Neutrophil (primary cell): ENCODE measurements around the gene PIAS1.
"Not testable (repeated sequence)": the region's sequence is repeated elsewhere in the genome, so short reads cannot be mapped to it uniquely, and the experiment has no call there.

Experiments
- H3K27ac ChIP-seq: fragments of 200-600 bp; sonication (generic); 2 replicates; pipeline ENCODE4 v1.5.1; 2016; ENCODE audit warnings: mild to moderate bottlenecking, moderate library complexity
- H3K27me3 ChIP-seq: fragments of 200-600 bp; sonication (generic); 2 replicates; pipeline ENCODE4 v1.6.0; 2016; ENCODE audit warnings: mild to moderate bottlenecking
- H3K36me3 ChIP-seq: fragments of 200-600 bp; sonication (generic); 2 replicates; pipeline ENCODE4 v1.5.1; 2017
- H3K4me1 ChIP-seq, 2 experiments: fragments of 200-600 bp in 1 of 2; sonication (generic) in 1 of 2; 1 replicate in 1 of 2; 2 replicates in 1 of 2; pipeline versions ENCODE4 v1.5.1 to v1.6.1; 2013 to 2016; ENCODE audit warnings: low read depth in 1 of 2, low read length in 1 of 2, mild to moderate bottlenecking in 1 of 2, moderate library complexity in 1 of 2; ENCODE audit not compliant: control insufficient read depth in 1 of 2, insufficient read depth in 1 of 2
- H3K4me3 ChIP-seq, 2 experiments: fragments of 200-600 bp in 1 of 2; sonication (generic) in 1 of 2; 1 replicate in 1 of 2; 2 replicates in 1 of 2; pipeline ENCODE4 v1.5.1; 2013 to 2016; ENCODE audit warnings: low read depth in 1 of 2, low read length in 1 of 2, mild to moderate bottlenecking in 1 of 2, moderate library complexity in 1 of 2
- H3K9me3 ChIP-seq: fragments of 200-600 bp; sonication (generic); 2 replicates; pipeline ENCODE4 v1.5.1; 2016
- TF ChIP-seq, protein P1 (sequence below): fragments of 200-600 bp; sonication (generic); IDR thresholded peaks from 2 replicates; pipeline ENCODE4 v1.5.1; 2016; ENCODE audit warnings: antibody characterized with exemption

The PIAS1 gene

DNA sequence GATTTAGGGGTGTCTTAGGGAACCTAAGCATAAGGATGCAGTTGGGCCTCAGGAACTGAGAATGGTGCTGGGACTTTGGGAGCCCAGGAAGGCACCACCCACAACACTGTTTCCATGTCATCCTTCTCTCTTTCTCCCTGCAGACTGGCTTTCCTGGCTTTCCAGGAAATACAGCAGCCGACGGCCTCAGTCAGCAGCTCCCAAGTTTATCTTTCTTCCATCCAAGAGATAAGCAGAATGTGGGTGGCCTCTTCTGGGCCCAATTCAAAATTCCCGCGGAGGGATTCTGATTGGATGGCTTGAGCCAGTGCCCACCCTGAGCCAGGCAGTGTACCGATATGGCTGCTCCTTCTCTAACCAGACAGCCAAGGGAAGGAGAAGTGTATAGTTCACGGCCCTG, 179.9 kb downstream of the PIAS1 start:
- peaks cover 6 to 29% of the 10 kb centered on the region in 2 experiments for H3K4me1 ChIP-seq
- H3K9me3 ChIP-seq, result no peaks in the 10 kb centered on the region
- H3K4me3 ChIP-seq, result no peak overlapping the region
- H3K27ac ChIP-seq, result no peak overlapping the region
- H3K27me3 ChIP-seq, result no peaks in the 10 kb centered on the region
- H3K36me3 ChIP-seq, result no peaks in the 10 kb centered on the region
- TF ChIP-seq, protein P1, sequence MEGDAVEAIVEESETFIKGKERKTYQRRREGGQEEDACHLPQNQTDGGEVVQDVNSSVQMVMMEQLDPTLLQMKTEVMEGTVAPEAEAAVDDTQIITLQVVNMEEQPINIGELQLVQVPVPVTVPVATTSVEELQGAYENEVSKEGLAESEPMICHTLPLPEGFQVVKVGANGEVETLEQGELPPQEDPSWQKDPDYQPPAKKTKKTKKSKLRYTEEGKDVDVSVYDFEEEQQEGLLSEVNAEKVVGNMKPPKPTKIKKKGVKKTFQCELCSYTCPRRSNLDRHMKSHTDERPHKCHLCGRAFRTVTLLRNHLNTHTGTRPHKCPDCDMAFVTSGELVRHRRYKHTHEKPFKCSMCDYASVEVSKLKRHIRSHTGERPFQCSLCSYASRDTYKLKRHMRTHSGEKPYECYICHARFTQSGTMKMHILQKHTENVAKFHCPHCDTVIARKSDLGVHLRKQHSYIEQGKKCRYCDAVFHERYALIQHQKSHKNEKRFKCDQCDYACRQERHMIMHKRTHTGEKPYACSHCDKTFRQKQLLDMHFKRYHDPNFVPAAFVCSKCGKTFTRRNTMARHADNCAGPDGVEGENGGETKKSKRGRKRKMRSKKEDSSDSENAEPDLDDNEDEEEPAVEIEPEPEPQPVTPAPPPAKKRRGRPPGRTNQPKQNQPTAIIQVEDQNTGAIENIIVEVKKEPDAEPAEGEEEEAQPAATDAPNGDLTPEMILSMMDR, result no peak

DNA sequence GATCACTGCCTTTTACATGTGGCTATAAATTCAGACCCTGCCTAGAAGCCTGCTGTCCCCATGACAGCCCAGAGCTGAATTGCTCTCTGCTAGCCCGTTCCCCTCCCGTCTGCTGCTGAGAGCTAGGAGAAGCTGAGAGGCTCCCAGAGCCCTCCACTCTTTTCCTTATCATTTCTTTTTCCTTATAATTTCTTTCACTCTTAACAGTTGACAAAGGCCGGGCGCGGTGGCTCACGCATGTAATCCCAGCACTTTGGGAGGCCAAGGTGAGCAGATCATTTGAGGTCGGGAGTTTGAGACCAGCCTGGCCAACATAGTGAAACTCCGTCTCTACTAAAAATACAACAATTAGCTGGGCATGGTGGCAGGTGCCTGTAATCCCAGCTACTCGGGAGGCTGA, 180.4 kb downstream of the PIAS1 start:
- H3K36me3 ChIP-seq, H3K27me3 ChIP-seq, H3K4me3 ChIP-seq, H3K27ac ChIP-seq, H3K9me3 ChIP-seq: not testable (repeated sequence)
- peaks cover 6 to 27% of the 10 kb centered on the region in 2 experiments for H3K4me1 ChIP-seq

DNA sequence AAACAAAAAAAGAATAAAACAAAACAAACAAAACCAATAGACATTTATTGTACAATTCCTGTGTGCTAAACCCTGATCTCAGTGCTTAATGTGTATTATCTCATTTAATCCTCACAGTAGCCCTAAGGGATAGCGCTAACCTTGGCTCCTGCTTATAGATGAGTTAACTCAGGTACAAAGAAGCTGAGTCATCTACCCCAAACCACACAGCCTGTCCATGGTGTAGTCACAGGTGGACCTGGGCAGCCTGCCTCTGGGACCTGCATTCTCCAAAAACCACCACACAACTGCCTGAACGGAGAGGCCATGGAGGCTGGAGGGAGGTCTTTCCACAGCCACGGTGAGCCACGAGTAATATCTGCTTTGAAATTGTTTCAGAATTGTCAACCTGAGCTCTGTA, 180.9 kb downstream of the PIAS1 start:
- Histone ChIP-seq H3K4me3 (no peak overlapping the region), H3K27ac (no peak overlapping the region), H3K4me1 (peaks cover 3 to 23% of the 10 kb centered on the region in 2 experiments), H3K27me3 (no peaks in the 10 kb centered on the region), H3K36me3 (no peaks in the 10 kb centered on the region), H3K9me3 (no peaks in the 10 kb centered on the region)
- TF ChIP-seq, protein P1, result no peak

DNA sequence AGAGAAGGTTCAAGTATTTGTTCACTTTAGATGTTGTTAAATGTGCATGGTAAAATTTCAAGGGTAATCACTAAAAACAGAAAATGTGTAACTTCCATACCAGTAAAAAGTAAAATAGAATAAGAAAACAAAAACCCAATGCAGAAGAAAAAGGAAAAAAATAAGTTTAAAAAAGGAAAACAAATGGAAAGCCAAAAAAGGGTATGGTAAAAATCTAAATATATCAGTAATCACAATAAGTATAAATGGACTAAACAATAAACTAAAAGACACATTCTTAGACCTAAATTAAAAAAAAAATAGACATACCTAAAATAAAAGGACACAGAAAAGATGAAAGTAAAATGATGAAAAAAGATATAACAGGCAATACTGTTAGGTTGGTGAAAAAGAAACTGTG, 184.9 kb downstream of the PIAS1 start:
- Histone ChIP-seq H3K4me3 (no peak overlapping the region), H3K9me3 (no peaks in the 10 kb centered on the region), H3K27me3 (no peaks in the 10 kb centered on the region), H3K4me1 (peaks cover 0 to under 1% of the 10 kb centered on the region in 2 experiments), H3K36me3 (no peaks in the 10 kb centered on the region), H3K27ac (no peak overlapping the region)
- TF ChIP-seq, protein P1, result no peak

DNA sequence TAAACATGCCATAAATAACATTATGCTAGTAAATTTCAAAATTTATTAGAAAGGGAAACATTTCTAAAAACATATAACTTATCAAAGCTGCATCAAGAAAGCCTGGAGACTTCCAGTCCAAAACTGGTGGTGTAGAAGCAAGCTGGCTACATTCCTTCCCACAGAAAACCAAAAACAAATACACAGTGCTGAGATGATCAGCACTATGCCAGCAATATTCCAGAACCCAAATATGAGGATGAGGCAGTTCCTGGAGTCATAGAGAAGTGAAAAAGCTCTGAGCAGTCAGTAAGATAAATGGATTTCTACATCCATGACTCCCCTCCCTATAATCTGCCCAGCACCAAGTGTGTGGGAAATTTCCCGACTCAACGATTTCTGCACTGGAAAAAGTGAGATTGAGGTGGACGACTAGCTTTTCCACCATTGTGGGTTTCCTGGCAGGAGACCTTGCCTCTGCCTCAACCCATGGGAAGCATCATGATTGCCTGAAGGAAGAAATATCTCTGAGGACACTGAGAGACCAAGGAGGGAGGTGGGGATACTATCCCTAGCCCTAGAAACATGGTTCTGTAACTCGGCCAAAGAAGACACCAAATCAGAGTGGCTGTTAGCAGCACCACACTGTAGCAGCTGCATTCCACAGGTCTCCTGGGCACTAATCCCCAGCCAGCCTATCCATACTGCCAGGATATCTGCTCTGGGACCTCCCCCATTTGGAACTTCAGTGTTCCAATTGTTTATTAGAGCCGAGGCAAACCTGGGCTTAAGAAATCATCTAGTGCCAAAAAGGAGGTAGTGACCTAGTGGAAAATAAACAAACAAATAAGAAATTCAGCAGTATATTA, 187.2 kb downstream of the PIAS1 start:
- TF ChIP-seq, protein P1, result no peak
- Histone ChIP-seq H3K9me3 (no peaks in the 10 kb centered on the region), H3K27me3 (no peaks in the 10 kb centered on the region), H3K36me3 (no peaks in the 10 kb centered on the region), H3K4me1 (peaks cover 0 to 3% of the 10 kb centered on the region in 2 experiments), H3K4me3 (no peak overlapping the region), H3K27ac (no peak overlapping the region)
